Stimulated activated memory B cell treated with anti-CD40 and anti-IgM and Interleukin-4, amounts not matched to agents 10 μg/mL and 1 μg/mL and 100 μg/mL, for 72 hours (primary cell): ENCODE measurements around the gene WDFY2.
A peak's percentile ranks its signal among the peaks of the same experiment; 100 is the strongest.
"Not testable (repeated sequence)": the region's sequence is repeated elsewhere in the genome, so short reads cannot be mapped to it uniquely, and the experiment has no call there.

Source experiments
- ATAC-seq: fragments of 150-1000 bp; cut with Tn5 transposase; 2 replicates; pipeline ENCODE4 v1.10.0; 2021
- H3K27ac Mint-ChIP-seq: one replicate; pipeline ENCODE4 v1.8.0; 2022; ENCODE audit warnings: mild to moderate bottlenecking, mixed read lengths
- H3K27me3 Mint-ChIP-seq: one replicate; pipeline ENCODE4 v1.8.0; 2022; ENCODE audit warnings: mixed read lengths
- H3K36me3 Mint-ChIP-seq: one replicate; pipeline ENCODE4 v1.8.0; 2022; ENCODE audit warnings: mixed read lengths
- H3K4me1 Mint-ChIP-seq: one replicate; pipeline ENCODE4 v1.8.0; 2022; ENCODE audit warnings: mixed read lengths
- H3K4me3 Mint-ChIP-seq: one replicate; pipeline ENCODE4 v1.8.0; 2022; ENCODE audit warnings: mild to moderate bottlenecking, moderate library complexity, mixed read lengths
- H3K9me3 Mint-ChIP-seq: one replicate; pipeline ENCODE4 v1.8.0; 2022; ENCODE audit warnings: mixed read lengths

WDFY2 gene

GRCh38 chr13:51645761-51646670 lies 61.8 kb downstream of the WDFY2 start:
- ATAC-seq = no peak
- H3K4me1 Mint-ChIP-seq = peaks cover 54% of the 10 kb centered on the region
- no peaks in the 10 kb centered on the region for H3K9me3 Mint-ChIP-seq
- H3K27me3 Mint-ChIP-seq = no peaks in the 10 kb centered on the region
- peak overlapping the region; percentile 66 for H3K27ac Mint-ChIP-seq
- H3K4me3 Mint-ChIP-seq = no peak overlapping the region
- H3K36me3 Mint-ChIP-seq = peaks cover 7% of the 10 kb centered on the region

GRCh38 chr13:51647067-51647466 lies 62.8 kb downstream of the WDFY2 start:
- no peaks in the 10 kb centered on the region for H3K27me3 Mint-ChIP-seq
- H3K9me3 Mint-ChIP-seq = peaks cover 4% of the 10 kb centered on the region
- ATAC-seq = no peak
- peaks cover 65% of the 10 kb centered on the region for H3K4me1 Mint-ChIP-seq
- H3K36me3 Mint-ChIP-seq = peaks cover 13% of the 10 kb centered on the region
- H3K27ac Mint-ChIP-seq = no peak overlapping the region
- H3K4me3 Mint-ChIP-seq = no peak overlapping the region

GRCh38 chr13:51652193-51652592 lies 67.9 kb downstream of the WDFY2 start:
- ATAC-seq, H3K27ac Mint-ChIP-seq, H3K27me3 Mint-ChIP-seq, H3K4me3 Mint-ChIP-seq: not testable (repeated sequence)
- Mint-ChIP-seq H3K4me1 (peaks cover 40% of the 10 kb centered on the region), H3K36me3 (peaks cover 56% of the 10 kb centered on the region), H3K9me3 (peaks cover 10% of the 10 kb centered on the region)

GRCh38 chr13:51659276-51660127 lies 75.2 kb downstream of the WDFY2 start:
- H3K4me1 Mint-ChIP-seq = peaks cover 35% of the 10 kb centered on the region
- no peak for ATAC-seq
- peaks cover 66% of the 10 kb centered on the region for H3K36me3 Mint-ChIP-seq
- peaks cover 10% of the 10 kb centered on the region for H3K9me3 Mint-ChIP-seq
- no peak overlapping the region for H3K4me3 Mint-ChIP-seq
- no peaks in the 10 kb centered on the region for H3K27me3 Mint-ChIP-seq
- H3K27ac Mint-ChIP-seq = no peak overlapping the region

GRCh38 chr13:51660813-51661212 lies 76.6 kb downstream of the WDFY2 start:
- no peak overlapping the region for H3K27ac Mint-ChIP-seq
- no peak overlapping the region for H3K4me3 Mint-ChIP-seq
- H3K9me3 Mint-ChIP-seq = peaks cover 7% of the 10 kb centered on the region
- peaks cover 34% of the 10 kb centered on the region for H3K4me1 Mint-ChIP-seq
- no peaks in the 10 kb centered on the region for H3K27me3 Mint-ChIP-seq
- peaks cover 55% of the 10 kb centered on the region for H3K36me3 Mint-ChIP-seq
- no peak for ATAC-seq

GRCh38 chr13:51663973-51664957 lies 80.0 kb downstream of the WDFY2 start:
- H3K36me3 Mint-ChIP-seq = peaks cover 30% of the 10 kb centered on the region
- no peak overlapping the region for H3K4me3 Mint-ChIP-seq
- peaks cover 31% of the 10 kb centered on the region for H3K4me1 Mint-ChIP-seq
- H3K27me3 Mint-ChIP-seq = no peaks in the 10 kb centered on the region
- H3K27ac Mint-ChIP-seq = no peak overlapping the region
- ATAC-seq = no peak
- no peaks in the 10 kb centered on the region for H3K9me3 Mint-ChIP-seq

GRCh38 chr13:51665456-51665855 lies 81.2 kb downstream of the WDFY2 start:
- peaks cover 41% of the 10 kb centered on the region for H3K4me1 Mint-ChIP-seq
- no peak overlapping the region for H3K4me3 Mint-ChIP-seq
- H3K27me3 Mint-ChIP-seq = no peaks in the 10 kb centered on the region
- H3K9me3 Mint-ChIP-seq = no peaks in the 10 kb centered on the region
- peaks cover 35% of the 10 kb centered on the region for H3K36me3 Mint-ChIP-seq
- H3K27ac Mint-ChIP-seq = no peak overlapping the region
- no peak for ATAC-seq

- H3K36me3 Mint-ChIP-seq = peaks cover 38% of the 10 kb centered on the region
- H3K27ac Mint-ChIP-seq = peak overlapping the region; percentile 38
- no peak overlapping the region for H3K4me3 Mint-ChIP-seq
- peaks cover 49% of the 10 kb centered on the region for H3K4me1 Mint-ChIP-seq
- H3K9me3 Mint-ChIP-seq = no peaks in the 10 kb centered on the region
- ATAC-seq = no peak
- no peaks in the 10 kb centered on the region for H3K27me3 Mint-ChIP-seq
These were observed 82.1 kb downstream of the WDFY2 start for GRCh38 chr13:51666374-51666773.

GRCh38 chr13:51666839-51667238 lies 82.6 kb downstream of the WDFY2 start:
- Mint-ChIP-seq H3K27ac (peak overlapping the region; percentile 38), H3K4me1 (peaks cover 51% of the 10 kb centered on the region), H3K27me3 (no peaks in the 10 kb centered on the region), H3K36me3 (peaks cover 38% of the 10 kb centered on the region), H3K4me3 (no peak overlapping the region), H3K9me3 (no peaks in the 10 kb centered on the region)
- no peak for ATAC-seq

GRCh38 chr13:51668580-51669195 lies 84.4 kb downstream of the WDFY2 start:
- peaks cover 31% of the 10 kb centered on the region for H3K36me3 Mint-ChIP-seq
- H3K27ac Mint-ChIP-seq = no peak overlapping the region
- no peaks in the 10 kb centered on the region for H3K9me3 Mint-ChIP-seq
- ATAC-seq = no peak
- no peaks in the 10 kb centered on the region for H3K27me3 Mint-ChIP-seq
- H3K4me1 Mint-ChIP-seq = peaks cover 60% of the 10 kb centered on the region
- H3K4me3 Mint-ChIP-seq = no peak overlapping the region

GRCh38 chr13:51673165-51673564 lies 88.9 kb downstream of the WDFY2 start:
- Mint-ChIP-seq H3K4me3 (no peak overlapping the region), H3K27ac (no peak overlapping the region), H3K36me3 (peaks cover 33% of the 10 kb centered on the region), H3K27me3 (no peaks in the 10 kb centered on the region), H3K9me3 (no peaks in the 10 kb centered on the region), H3K4me1 (peaks cover 39% of the 10 kb centered on the region)
- no peak for ATAC-seq

- H3K9me3 Mint-ChIP-seq = no peaks in the 10 kb centered on the region
- no peaks in the 10 kb centered on the region for H3K27me3 Mint-ChIP-seq
- ATAC-seq = no peak
- H3K27ac Mint-ChIP-seq = no peak overlapping the region
- peaks cover 39% of the 10 kb centered on the region for H3K4me1 Mint-ChIP-seq
- no peak overlapping the region for H3K4me3 Mint-ChIP-seq
- peaks cover 42% of the 10 kb centered on the region for H3K36me3 Mint-ChIP-seq
These were observed 90.0 kb downstream of the WDFY2 start for GRCh38 chr13:51674276-51674675.

GRCh38 chr13:51675385-51675784 lies 91.1 kb downstream of the WDFY2 start:
- no peak for ATAC-seq
- peaks cover 47% of the 10 kb centered on the region for H3K36me3 Mint-ChIP-seq
- H3K9me3 Mint-ChIP-seq = no peaks in the 10 kb centered on the region
- H3K4me1 Mint-ChIP-seq = peaks cover 29% of the 10 kb centered on the region
- no peak overlapping the region for H3K4me3 Mint-ChIP-seq
- no peak overlapping the region for H3K27ac Mint-ChIP-seq
- H3K27me3 Mint-ChIP-seq = no peaks in the 10 kb centered on the region

- H3K27ac Mint-ChIP-seq = no peak overlapping the region
- H3K9me3 Mint-ChIP-seq = no peaks in the 10 kb centered on the region
- ATAC-seq = no peak
- peaks cover 48% of the 10 kb centered on the region for H3K36me3 Mint-ChIP-seq
- no peak overlapping the region for H3K4me3 Mint-ChIP-seq
- H3K27me3 Mint-ChIP-seq = no peaks in the 10 kb centered on the region
- H3K4me1 Mint-ChIP-seq = peaks cover 27% of the 10 kb centered on the region
These were observed 91.6 kb downstream of the WDFY2 start for GRCh38 chr13:51675877-51676276.
